HEK293T (cell line): Measurements from ENCODE around the gene YIF1A.
"Not testable (repeated sequence)": the region's sequence is repeated elsewhere in the genome, so short reads cannot be mapped to it uniquely, and the experiment has no call there.

ENCODE experiments used
- CTCF ChIA-PET: fragments of 350-600 bp; formaldehyde crosslinking; extraction: SDS; loops from one replicate; lab custom pipeline; 2021; ENCODE audit warnings: antibody characterized with exemption, inconsistent platforms; lab: Yijun Ruan, JAX
- POLR2A ChIA-PET: fragments of 350-600 bp; formaldehyde crosslinking; extraction: SDS; loops from one replicate; lab custom pipeline; 2020; ENCODE audit warnings: antibody characterized with exemption, inconsistent platforms; lab: Yijun Ruan, JAX
- DNase-seq: peaks from one replicate; pipeline ENCODE4 v3.0.0; 2012; ENCODE audit warnings: mixed read lengths; ENCODE audit errors: extremely low spot score
- ARNT ChIP-seq: fragments of 450-650 bp; IDR thresholded peaks from 2 replicates; pipeline ENCODE4 v1.6.1; 2017; ENCODE audit warnings: mild to moderate bottlenecking
- BHLHE40 ChIP-seq: fragments of 450-650 bp; IDR thresholded peaks from 2 replicates; pipeline ENCODE4 v1.6.1; 2016; ENCODE audit warnings: mild to moderate bottlenecking, moderate library complexity, borderline replicate concordance
- CTBP1 ChIP-seq: fragments of 450-650 bp; IDR thresholded peaks from 2 replicates; pipeline ENCODE4 v1.6.1; 2016; ENCODE audit warnings: borderline replicate concordance
- ELF4 ChIP-seq: fragments of 450-650 bp; IDR thresholded peaks from 2 replicates; pipeline ENCODE4 v1.6.1; 2017; ENCODE audit warnings: antibody characterized with exemption
- FOXA1 ChIP-seq: fragments of 450-650 bp; IDR thresholded peaks from 2 replicates; pipeline ENCODE4 v1.6.1; 2016; ENCODE audit warnings: mild to moderate bottlenecking
- FOXK2 ChIP-seq: fragments of 450-650 bp; IDR thresholded peaks from 2 replicates; pipeline ENCODE4 v1.6.1; 2016; ENCODE audit warnings: mild to moderate bottlenecking
- FOXM1 ChIP-seq: fragments of 450-650 bp; IDR thresholded peaks from 2 replicates; pipeline ENCODE4 v1.6.1; 2017; ENCODE audit warnings: mild to moderate bottlenecking, borderline replicate concordance
- HDGF ChIP-seq: fragments of 450-650 bp; IDR thresholded peaks from 2 replicates; pipeline ENCODE4 v1.6.1; 2017; ENCODE audit warnings: antibody characterized with exemption, borderline replicate concordance
- L3MBTL2 ChIP-seq: fragments of 450-650 bp; conservative IDR thresholded peaks from 2 replicates; pipeline ENCODE4 v1.6.1; 2016; ENCODE audit warnings: mild to moderate bottlenecking
- LEF1 ChIP-seq: fragments of 450-650 bp; IDR thresholded peaks from 2 replicates; pipeline ENCODE4 v1.6.1; 2017; ENCODE audit warnings: mild to moderate bottlenecking, borderline replicate concordance
- NFRKB ChIP-seq: fragments of 450-650 bp; IDR thresholded peaks from 2 replicates; pipeline ENCODE4 v1.6.1; 2016; ENCODE audit warnings: mild to moderate bottlenecking, moderate library complexity
- PKNOX1 ChIP-seq: fragments of 450-650 bp; IDR thresholded peaks from 2 replicates; pipeline ENCODE4 v1.6.1; 2016
- SP1 ChIP-seq: fragments of 450-650 bp; IDR thresholded peaks from 2 replicates; pipeline ENCODE4 v1.6.1; 2017
- SUZ12 ChIP-seq: fragments of 450-650 bp; IDR thresholded peaks from 2 replicates; pipeline ENCODE4 v1.6.1; 2016; ENCODE audit warnings: mild to moderate bottlenecking
- TARDBP ChIP-seq: fragments of 450-650 bp; IDR thresholded peaks from 2 replicates; pipeline ENCODE4 v1.6.1; 2016
- ZNF384 ChIP-seq: fragments of 450-650 bp; IDR thresholded peaks from 2 replicates; pipeline ENCODE4 v1.6.1; 2016

YIF1A gene

GRCh38 chr11:66312549-66313320 is 23.8 kb upstream of the YIF1A start:
- TF ChIP-seq FOXK2 (no peak), NFRKB (no peak), FOXM1 (no peak), ARNT (no peak), CTBP1 (no peak), ZNF384 (no peak), LEF1 (no peak), SP1 (no peak), HDGF (no peak), FOXA1 (no peak), L3MBTL2 (no peak; the same call in 1 of the 2 replicates), PKNOX1 (no peak), ELF4 (no peak), BHLHE40 (no peak)
- ChIA-PET CTCF (interaction anchor here (0.6 to 3.9 kb wide), 14 partner anchors 9 to 115 kb away, joined by 3 to 31 read pairs (median 5); partner anchors contain the start of genes B4GAT1, RIN1 and YIF1A), POLR2A (interaction anchor here (0.6 to 3.2 kb wide), 8 partner anchors 10 to 365 kb away, joined by 3 to 36 read pairs (median 4); partner anchors contain the start of genes B4GAT1, BRMS1, RBM4B and SLC29A2)
- peak; percentile 99 for DNase-seq

GRCh38 chr11:66311965-66312548 is 23.1 kb upstream of the YIF1A start:
- TF ChIP-seq L3MBTL2 (peak; percentile 81), LEF1 (no peak)
- ChIA-PET POLR2A (interaction anchor here (0.8 to 3.2 kb wide), 9 partner anchors 10 to 59 kb away, joined by 3 to 36 read pairs (median 4); partner anchors contain the start of genes B4GAT1, BRMS1, SLC29A2 and TMEM151A), CTCF (interaction anchor here (0.6 to 3.9 kb wide), 28 partner anchors 10 to 257 kb away, joined by 3 to 31 read pairs (median 5); partner anchors contain the start of genes B4GAT1, PELI3, RIN1 and TMEM151A)
- DNase-seq: peak; percentile 94

GRCh38 chr11:66311470-66311964 is 22.6 kb upstream of the YIF1A start:
- TF ChIP-seq LEF1 (no peak), FOXM1 (no peak), ELF4 (no peak), TARDBP (no peak)
- CTCF ChIA-PET: interaction anchor here (0.5 to 3.9 kb wide), 24 partner anchors 10 to 301 kb away, joined by 3 to 31 read pairs (median 5); partner anchors contain the start of genes PELI3, RIN1, TMEM151A and YIF1A
- POLR2A ChIA-PET: interaction anchor here (0.6 to 3.2 kb wide), 8 partner anchors 15 to 60 kb away, joined by 3 to 36 read pairs (median 4); partner anchors contain the start of genes B4GAT1, BRMS1, SLC29A2 and TMEM151A
- DNase-seq: no peak

GRCh38 chr11:66310803-66311440 is 22.0 kb upstream of the YIF1A start:
- not testable (repeated sequence) for DNase-seq
- POLR2A ChIA-PET: interaction anchor here (0.6 to 3.2 kb wide), 7 partner anchors 16 to 52 kb away, joined by 3 to 36 read pairs (median 3); partner anchors contain the start of genes B4GAT1, BRMS1, TMEM151A and YIF1A
- CTCF ChIA-PET: interaction anchor here (0.5 to 3.9 kb wide), 25 partner anchors 9 to 302 kb away, joined by 3 to 31 read pairs (median 5); partner anchors contain the start of genes PELI3, RIN1, TMEM151A and YIF1A

- TF ChIP-seq CTBP1 (no peak), ZNF384 (no peak), SP1 (no peak), SUZ12 (no peak), ARNT (no peak), FOXA1 (no peak), BHLHE40 (no peak)
- POLR2A ChIA-PET: no interaction called here
- CTCF ChIA-PET: interaction anchor here (1.2 to 3.0 kb wide), 3 partner anchors 9 to 79 kb away, joined by 3 to 26 read pairs (median 11); no protein-coding TSS in a partner anchor
- DNase-seq: no peak
These were observed 21.4 kb upstream of the YIF1A start for GRCh38 chr11:66310324-66310723.

GRCh38 chr11:66309475-66309874 is 20.5 kb upstream of the YIF1A start:
- no peak for DNase-seq
- no peak for TF ChIP-seq ZNF384
- no peak for TF ChIP-seq PKNOX1
- no peak for TF ChIP-seq BHLHE40
- no peak for TF ChIP-seq ELF4
- TF ChIP-seq FOXA1: no peak
- no peak for TF ChIP-seq FOXK2
- no peak for TF ChIP-seq ARNT
- no peak for TF ChIP-seq SP1
- TF ChIP-seq L3MBTL2: no peak
- no peak for TF ChIP-seq CTBP1
- no peak for TF ChIP-seq FOXM1
- no peak for TF ChIP-seq SUZ12
- TF ChIP-seq NFRKB: no peak
- no peak for TF ChIP-seq TARDBP
- TF ChIP-seq LEF1: no peak
- TF ChIP-seq HDGF: no peak
- CTCF ChIA-PET: interaction anchor here (1.2 kb wide), 1 partner anchor 79 kb away, joined by 3 read pairs; no protein-coding TSS in a partner anchor
- POLR2A ChIA-PET: no interaction called here
